ENCODE measurements around the gene GAREM1.

GAREM1 gene

DNA sequence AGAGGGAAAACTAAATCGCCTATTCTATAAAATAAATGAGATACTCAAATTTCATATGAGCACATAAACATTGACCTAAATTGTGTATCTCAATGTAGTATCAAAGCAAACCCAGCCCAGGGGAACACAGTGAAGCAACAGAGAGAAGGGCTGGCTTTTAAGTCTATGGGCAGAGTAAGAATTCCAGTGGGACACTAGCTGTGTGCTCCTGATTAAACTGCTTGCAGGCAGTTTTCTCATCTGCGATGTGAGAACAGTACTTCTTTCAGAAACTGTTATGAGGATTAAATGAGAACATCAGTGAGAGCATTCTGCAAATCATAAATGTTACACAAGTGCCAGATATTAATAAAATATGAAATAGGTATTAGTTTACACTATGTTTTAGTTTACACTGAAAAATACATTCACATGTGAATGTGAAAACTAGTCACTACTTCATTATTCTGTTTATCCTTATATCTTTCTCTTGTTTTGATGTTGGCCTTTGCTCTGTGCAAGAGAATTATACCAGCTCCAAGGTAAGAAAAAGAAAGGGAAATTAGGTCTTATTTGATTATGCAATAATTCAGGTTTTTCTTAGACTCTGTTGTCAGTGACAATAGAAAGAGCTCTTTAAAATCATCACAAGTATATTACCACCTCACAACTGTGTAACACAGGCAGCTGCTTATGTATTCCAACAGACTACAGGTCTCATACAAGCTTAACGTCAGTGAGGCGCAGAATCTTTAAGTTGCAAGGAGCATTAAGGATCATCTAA, 47.5 kb downstream of the GAREM1 start:
- DNase-seq = no peak

DNA sequence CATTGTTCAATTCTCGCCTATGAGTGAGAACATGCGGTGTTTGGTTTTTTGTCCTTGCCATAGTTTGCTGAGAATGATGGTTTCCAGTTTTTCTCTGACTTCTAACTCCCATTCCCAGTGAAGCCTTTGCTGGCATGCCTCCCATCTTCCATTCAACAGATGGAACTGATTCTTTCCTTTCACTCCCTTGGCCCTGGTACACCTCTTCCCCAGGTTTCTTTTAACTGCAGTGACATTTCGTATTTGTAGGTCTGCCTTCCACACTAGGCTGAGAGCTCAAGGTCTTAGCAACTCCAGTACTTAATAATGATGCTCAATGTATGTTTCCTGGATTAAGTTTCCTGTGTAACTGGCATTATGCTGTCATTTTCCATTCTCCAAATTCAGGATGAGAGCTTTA, 48.5 kb downstream of the GAREM1 start:
- no peak for DNase-seq

DNA sequence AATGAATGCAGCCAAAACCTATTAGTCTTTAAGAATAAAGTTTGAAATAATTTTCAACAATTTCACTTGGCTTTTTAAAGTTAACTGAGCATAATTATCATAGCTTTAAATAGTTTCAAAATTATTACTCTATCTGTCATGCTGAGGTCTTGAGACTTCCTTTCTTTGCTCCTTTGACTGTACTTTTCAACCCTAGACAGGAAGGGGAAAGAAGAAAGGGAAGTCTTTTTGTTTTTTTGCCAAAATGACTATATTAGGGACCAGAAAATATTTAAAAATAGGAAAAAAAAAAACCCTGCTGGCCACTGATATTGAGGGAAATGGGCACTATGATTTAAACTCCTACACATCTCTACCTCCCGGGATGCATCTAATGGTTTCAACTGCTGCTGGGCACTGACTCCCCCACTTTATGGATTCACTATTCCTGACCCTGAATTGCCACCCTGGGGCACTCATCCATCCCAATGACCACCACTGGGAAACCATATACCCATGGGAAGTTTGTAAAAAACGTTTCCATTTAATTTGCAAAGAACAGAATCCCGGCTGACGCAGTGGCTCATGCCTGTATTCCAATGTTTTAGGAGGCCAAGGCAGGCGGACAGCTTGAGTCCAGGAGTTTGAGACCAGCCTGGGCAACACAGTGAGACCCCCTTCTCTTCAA, 50.5 kb downstream of the GAREM1 start:
- DNase-seq = no peak

DNA sequence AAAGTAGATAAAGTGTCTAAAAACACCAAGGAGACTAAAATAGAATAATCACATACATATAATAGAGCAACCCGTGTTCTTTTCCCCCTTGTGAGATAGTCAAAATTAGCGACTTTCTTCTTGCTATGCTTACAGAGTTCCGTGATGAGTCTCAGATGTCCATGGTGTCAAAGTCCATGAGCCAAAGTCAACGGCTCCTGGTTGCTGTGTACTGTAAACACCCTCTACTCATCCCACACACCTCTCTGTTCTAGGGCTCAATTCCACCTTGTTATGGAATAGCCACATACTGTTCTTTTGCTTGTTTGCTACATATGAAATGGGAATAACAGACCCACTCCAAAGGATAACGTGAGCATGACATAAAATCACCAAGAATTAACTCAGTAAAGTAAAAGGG, 52.5 kb downstream of the GAREM1 start:
- DNase-seq = no peak

DNA sequence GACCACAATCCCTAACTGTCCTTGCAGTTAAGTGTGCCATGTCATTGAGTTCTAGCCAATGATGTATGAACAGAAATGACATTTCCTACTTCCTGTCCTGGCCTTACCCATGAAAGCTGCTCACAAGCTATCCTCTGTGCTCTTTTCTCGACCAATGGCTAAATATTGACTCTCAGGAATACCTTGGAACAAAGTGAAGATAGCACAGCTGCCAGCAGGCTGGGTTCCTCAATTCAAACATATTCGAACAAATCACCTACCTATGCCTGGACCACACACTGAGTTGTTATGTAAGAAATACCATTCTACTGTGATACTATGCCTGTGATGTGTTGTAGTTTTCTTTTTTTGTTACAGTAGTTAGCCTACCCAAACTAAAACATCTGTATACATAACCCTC, 65.1 kb downstream of the GAREM1 start:
- no peak for DNase-seq

DNA sequence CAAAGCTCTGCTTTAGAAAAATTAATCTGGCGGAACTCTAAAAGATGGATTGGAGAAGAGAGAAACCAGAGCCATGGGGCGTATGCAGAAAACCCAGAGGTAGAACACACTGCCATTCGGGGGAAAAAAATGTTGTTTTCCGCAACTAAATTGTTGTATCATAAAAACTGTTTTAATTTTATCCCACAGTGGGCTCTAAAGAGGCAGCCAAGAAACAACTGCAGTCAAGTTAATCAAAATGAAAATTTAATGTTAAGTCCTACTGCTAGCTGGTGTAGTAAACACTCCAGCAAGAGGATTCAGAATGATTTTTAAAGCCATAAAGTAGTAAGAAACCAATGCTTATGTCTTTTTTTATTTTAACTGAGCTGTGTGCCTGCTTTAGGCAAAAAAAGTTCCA, 69.1 kb downstream of the GAREM1 start:
- DNase-seq = no peak

DNA sequence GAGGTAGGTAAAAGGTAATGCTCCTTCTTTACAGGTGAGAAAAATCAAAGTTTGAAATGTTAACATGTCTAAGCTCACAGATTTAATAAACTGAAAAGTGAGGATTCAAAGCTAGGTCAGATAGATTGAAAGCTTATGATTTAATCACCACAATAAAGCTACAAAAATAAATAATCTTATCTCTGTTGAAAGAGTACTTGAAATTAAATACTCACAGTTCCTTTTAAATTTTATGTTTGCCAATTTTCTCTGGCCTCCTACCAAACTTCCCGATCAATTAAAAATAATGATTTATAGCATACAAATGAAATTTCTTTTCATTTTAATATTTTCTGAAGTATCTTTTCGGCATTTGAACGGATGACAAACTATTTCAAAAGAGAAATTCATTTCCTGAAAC, 77.3 kb downstream of the GAREM1 start:
- DNase-seq = no peak

DNA sequence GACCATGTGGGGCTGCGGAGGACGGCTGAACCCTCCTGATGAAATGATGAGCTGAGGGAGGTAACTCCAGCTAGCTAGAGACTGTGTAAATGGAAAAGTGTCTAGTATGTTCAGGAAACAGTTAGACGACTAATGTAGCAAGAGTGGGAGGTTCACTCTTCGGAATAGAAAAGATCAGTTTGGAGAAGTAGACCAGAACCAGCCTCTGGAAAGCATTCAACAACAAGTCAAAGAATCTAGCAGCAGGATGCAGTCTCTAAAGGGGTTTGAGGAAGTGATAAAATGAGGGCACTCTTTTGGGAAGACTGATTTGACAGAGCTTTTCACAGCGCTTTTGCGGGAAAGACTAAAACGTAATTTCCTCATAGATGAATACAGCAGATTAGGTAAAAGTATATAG, 79.6 kb downstream of the GAREM1 start:
- no peak for DNase-seq

DNA sequence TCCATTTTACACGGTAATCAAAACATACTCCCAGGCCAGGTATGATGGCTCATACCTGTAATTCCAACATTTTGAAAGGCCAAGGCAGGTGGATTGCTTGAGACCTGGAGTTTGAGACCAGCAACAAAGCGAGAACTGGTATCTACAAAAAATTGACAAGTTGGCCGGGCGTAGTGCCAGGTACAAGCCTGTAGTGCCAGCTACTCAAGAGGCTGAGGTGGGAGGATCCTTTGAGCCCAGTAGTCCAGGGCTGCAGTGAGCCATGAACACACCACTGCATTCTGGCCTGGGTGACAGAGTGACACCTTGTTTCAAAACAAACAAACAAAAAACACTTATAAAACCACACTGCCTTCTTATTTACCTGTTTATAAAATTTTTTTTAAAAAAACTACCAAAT, 80.8 kb downstream of the GAREM1 start:
- DNase-seq = no peak

DNA sequence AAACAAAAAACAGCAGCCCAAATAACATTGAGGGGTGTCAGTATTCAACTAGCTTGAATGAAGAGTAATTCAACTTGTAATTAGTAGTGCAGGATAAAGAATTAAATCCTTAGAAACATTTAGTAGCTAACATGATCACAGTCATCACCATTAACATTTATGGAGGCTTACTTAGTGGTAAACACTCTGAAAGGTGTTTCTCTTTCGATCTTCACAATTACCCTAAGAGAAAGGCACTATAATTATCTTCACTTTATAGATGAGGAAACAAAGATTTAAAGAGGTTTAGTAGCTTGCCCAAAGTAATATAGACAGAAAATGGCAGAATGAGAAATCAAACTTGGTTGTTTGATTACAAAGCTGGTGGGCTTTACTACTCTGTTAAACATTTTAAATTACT, 81.5 kb downstream of the GAREM1 start:
- no peak for DNase-seq

DNA sequence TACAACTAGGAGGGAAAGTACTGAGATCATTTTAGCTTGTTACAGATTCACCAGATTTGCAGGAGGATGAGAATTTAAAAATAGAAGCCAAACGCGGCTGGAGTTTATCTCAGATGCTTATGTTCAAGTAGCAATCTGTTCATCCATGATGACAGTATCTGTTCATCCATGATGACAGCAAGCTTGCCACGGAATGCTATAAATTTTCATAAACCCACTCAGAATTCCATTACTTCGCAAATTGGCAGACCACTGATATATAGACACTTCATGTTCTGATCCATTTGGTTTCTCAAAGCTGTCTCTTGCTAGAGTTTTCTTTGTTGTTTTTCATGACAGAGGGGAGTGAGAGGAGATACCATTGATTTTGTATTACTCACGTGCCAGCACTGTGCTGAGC, 84.2 kb downstream of the GAREM1 start:
- no peak for DNase-seq

DNA sequence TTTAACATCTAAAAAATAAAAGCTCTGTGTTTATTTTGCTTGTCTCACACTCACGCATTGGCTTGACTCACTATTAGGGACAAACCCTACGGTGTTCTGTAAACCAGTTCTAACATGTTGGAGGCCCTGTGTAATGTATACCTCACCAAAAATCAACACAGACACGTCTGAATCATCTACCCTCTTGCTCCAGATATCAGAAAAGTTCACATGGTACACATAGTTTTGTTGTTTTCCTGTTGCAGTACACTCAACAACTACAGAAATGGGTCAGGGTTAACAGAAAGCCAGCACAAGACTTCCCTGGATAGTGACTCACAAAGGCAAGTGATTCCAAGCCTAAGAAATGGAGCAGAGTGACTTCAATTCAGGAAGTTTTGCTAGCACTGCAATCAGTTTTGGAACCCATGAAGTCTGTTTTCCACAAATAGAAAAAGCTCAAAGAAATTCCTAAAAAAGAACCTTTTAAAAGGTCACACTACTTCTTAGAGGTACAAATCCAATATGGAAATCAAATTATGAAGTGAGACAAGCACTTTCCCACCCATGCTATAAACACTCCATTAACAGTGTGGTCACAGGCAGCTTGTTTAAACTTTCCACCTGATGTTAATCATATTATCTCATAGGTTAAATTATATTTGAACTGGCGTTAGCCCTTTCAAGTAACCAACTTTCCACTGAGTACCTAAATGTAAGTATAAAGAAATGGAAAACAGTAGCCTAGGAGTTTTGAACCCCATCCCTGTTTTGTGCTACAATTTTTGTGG, 87.4 kb downstream of the GAREM1 start:
- no peak for DNase-seq

DNA sequence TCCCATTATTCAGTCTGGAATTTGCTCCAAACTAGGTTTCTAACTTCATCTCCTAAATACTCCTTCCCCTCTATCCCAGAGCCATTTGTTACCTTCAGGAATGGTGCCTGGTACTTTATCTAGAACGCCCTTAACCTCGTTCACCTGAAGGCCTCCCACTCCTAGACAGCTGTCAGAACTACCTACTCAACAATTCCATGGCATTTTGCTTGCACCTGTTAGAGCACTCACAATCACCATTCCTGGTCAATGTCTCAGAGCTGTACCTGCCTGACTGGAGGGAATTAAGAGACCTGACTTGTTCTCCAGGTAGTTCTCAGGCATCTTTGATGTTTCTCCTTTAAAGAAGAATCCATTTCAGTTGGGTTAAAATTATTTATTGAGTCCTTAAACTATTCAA, 88.9 kb downstream of the GAREM1 start:
- no peak for DNase-seq

DNA sequence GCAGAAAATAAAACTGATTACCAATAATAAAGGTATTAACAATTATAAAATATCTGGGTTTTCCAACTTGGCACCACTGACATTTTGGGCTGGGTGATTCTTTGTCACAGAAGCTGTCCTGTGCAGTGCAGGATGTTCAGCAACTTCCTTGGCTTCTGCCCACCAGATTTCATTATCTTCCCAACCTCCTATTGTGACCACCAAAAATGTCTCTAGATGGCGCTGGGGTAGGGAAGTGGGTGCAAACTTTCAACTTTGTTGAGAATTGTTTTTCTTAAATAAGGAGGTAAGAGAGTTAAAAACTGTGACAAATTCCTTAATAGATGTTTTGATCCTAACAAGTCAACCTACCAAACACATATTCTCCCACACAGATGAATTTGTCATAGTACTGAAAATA, 90.1 kb downstream of the GAREM1 start:
- no peak for DNase-seq

DNA sequence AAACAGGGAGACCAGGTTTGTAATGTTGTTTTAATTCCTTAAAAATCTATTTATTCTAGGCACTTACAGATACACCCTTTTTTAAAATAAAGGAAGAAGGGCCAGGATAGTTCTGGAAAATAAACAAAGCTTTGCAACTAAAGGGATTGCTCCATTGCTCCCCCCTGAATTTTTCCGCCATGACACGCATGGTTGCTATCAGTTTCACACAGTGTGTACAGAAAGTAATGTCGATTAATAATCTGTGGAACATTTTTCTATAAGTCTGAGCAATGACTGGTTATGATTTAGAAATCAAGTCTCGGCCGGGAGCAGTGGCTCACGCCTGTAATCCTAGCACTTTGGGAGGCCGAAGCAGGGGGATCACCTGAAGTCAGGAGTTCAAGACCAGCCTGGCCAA, 90.8 kb downstream of the GAREM1 start:
- no peak for DNase-seq

DNA sequence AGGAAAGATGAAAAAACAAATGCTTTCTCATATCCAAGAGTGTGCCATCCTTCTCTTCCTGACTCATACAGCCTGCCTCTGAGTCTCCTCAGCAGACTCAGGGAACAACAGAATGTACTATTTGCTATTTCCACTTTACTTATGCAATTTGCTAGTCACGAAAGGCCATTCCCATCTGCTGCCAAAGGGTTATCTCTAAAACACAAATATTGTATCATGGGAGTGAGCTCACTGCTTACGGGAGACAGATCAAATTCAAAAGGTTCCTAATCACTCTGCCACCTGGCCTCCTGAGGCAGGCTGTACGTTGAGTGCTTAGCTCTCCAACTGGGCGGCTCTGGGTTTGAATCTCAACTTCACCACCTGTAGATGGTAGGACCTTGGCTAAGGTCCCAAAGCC, 92.0 kb downstream of the GAREM1 start:
- DNase-seq = no peak

DNA sequence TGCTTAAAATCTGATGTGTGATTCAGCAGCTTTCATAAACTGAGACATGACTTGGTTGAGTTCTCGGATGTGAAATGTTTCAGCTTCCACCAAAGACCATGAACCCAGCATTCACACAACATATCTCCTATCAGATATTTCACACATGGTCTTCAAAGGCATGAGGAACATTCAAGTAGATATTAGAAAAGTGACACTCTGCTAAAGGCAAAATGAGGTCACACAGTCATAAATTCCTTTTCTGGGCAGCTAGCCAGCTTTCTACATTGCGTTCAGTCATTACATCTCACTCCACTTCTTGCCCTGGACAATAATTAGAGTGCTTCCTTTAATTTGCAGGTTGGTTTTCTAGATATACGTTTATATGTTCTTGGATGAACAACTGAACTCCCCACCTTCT, 96.7 kb downstream of the GAREM1 start:
- DNase-seq = no peak

DNA sequence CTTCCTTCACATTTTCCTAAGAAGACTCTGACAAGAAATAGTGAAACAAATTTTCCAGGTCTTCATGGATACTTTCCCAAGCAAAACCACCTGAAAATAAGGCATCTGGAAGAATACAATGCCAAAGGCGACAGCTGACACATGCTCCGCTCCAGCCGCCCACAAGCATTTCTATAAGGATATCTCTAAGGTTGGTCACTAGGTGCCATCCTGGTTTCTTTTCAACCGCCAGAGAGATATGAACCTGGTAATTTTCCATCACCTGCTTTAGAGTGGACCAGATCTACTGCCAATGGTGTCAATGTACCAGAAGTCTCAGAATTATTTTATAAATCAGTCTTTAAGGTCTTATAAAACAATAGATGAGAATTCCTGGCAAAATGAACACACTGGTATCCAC, 97.2 kb downstream of the GAREM1 start:
- DNase-seq = no peak

DNA sequence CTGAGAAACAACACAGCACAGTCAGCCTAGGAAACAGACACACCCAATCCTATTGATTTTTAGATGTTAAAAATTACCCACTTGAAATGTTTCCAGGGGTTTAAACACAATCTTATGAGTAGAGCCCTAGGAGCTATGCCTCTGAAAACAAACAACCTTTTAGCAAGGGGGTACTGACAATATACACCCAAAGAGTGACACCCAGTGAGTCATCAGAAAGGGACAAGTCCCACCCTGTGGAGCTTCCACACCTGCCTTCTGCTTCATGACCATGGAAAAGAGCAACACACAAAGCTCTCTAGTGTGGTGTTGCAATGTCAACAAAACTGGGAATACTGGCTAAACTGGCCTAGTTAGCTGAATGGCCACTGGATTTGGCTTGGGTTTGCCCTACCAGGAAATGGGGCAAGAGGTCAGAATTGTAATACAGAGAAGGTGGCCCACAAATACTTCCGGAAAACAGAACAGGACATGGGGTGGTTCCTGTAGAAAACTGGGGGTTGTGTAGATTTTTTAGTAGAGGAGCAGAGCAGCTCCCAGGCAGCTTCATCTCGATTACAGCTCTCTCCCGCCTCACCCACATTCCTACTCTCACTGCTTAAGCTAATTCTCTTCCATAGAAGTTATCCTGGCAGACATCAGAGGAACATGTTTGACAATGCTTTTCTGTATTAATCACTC, 98.2 kb downstream of the GAREM1 start:
- DNase-seq = no peak

DNA sequence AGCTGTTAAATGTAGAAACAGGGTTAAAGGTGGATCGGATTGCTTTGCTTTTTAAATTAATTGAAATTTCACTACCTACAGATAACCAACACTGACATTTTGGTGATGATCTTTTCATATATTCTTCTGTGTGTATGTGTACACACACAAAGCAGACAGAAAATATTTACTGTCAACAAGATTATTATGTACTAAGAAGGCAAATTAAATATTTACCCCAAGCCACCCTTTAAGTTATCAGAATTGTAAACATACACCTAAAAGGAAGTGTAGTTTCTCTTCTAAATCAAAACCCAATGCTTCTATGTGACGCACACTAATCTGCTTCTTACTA, 98.7 kb downstream of the GAREM1 start:
- no peak for DNase-seq

DNA sequence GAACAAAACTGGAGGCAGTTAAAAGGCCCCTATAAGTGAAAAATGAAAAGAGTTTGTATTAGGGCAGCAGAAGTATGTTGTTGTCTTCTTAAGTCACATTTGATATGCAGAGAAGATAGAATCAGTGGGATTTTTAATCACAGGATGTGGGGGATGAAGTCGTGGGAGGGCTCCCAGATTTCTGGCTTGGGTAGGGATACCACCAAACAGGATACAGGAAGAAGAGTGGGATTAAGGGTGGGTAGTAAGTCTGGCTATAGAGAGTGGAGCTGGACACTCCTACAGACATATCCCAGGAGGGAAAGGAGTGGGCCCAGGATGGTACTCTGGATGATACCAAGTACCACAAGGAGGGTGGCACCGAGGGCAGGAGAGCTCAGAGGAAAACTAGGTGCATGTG, 99.3 kb downstream of the GAREM1 start:
- no peak for DNase-seq

DNA sequence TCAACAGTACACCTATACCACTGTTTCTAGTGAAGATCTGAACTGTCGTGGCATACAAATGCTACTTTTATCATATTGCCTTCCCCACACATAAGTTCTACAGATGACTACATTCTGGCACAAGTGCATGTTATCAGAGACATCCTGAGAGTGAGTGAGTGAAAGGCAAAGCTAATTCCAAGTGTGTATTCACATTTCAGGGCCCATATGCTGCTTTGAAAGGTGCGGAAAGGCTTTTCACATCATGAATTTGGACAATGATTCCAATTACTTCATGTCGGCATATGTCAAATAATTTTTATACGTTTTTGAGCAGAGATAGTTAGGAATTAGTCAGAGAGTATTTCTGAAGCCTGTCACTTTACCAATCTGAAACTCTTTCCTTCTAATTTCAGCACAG, 101.7 kb downstream of the GAREM1 start:
- DNase-seq = no peak

DNA sequence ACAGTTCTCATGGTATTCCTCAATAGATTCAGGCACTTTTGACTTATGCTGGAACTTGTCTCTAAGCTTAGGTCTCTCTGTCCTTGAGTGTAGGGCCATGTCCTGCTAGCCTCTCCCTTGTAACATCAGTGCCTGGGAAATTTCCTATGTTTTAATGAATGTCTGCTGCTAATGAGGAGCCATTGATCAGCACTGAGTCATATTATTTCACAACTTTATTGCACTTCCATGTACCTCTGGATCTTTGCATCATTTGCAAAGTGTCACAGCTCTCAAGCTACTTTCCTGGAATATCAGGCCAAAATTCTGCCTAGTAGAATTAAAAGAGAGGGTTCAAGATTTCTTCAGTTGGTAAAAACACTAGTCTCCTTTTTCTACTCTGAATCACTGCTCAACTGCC, 102.5 kb downstream of the GAREM1 start:
- DNase-seq = no peak
